Hepatocyte (in vitro differentiated cells): Measurements from ENCODE around the gene PLEKHB1. TPM values are rescaled to one million over a fixed set of nuclear protein-coding genes. Genes with fewer than 3 reads are reported as not detected.

ENCODE experiments used
- DNase-seq: peaks from one replicate; pipeline ENCODE4 v3.0.0-alpha.2; 2016; ENCODE audit warnings: low spot score
- H2AFZ ChIP-seq: fragments of 200-600 bp; sonication (generic); 2 replicates; pipeline ENCODE4 v1.6.0; 2016; ENCODE audit warnings: antibody characterized with exemption, mild to moderate bottlenecking
- H3K27ac ChIP-seq: fragments of 200-600 bp; sonication (generic); 2 replicates; pipeline ENCODE4 v1.5.1; 2016; ENCODE audit warnings: mild to moderate bottlenecking
- H3K27me3 ChIP-seq: fragments of 200-600 bp; sonication (generic); 2 replicates; pipeline ENCODE4 v1.6.1; 2016
- H3K36me3 ChIP-seq: fragments of 200-600 bp; sonication (generic); replicated peaks from 2 replicates; pipeline ENCODE4 v1.5.1; 2016; ENCODE audit warnings: low read depth; ENCODE audit not compliant: insufficient read depth
- H3K4me1 ChIP-seq: fragments of 200-600 bp; sonication (generic); 2 replicates; pipeline ENCODE4 v1.5.1; 2016; ENCODE audit warnings: mild to moderate bottlenecking, moderate library complexity; ENCODE audit not compliant: insufficient read depth
- H3K4me2 ChIP-seq: fragments of 200-600 bp; sonication (generic); 2 replicates; pipeline ENCODE4 v1.6.0; 2016
- H3K4me3 ChIP-seq: fragments of 200-600 bp; sonication (generic); 2 replicates; pipeline ENCODE4 v1.5.1; 2016; ENCODE audit warnings: mild to moderate bottlenecking
- H3K79me2 ChIP-seq: fragments of 200-600 bp; sonication (generic); 2 replicates; pipeline ENCODE4 v1.6.0; 2017; ENCODE audit warnings: mild to moderate bottlenecking
- H3K9me2 ChIP-seq: fragments of 200-600 bp; sonication (generic); replicated peaks from 2 replicates; pipeline ENCODE4 v1.6.0; 2017; ENCODE audit warnings: mild to moderate bottlenecking; ENCODE audit not compliant: insufficient read depth
- H3K9me3 ChIP-seq: fragments of 200-600 bp; sonication (generic); 2 replicates; pipeline ENCODE4 v1.5.1; 2016; ENCODE audit warnings: low read depth, mild to moderate bottlenecking
- H4K20me1 ChIP-seq: fragments of 200-600 bp; sonication (generic); 2 replicates; pipeline ENCODE4 v1.6.0; 2016; ENCODE audit warnings: mild to moderate bottlenecking; ENCODE audit not compliant: insufficient read depth, poor library complexity, severe bottlenecking
- EZH2 ChIP-seq: fragments of 200-600 bp; sonication (generic); IDR thresholded peaks from 2 replicates; pipeline ENCODE4 v1.6.1; 2016; ENCODE audit warnings: antibody characterized with exemption, mild to moderate bottlenecking, borderline replicate concordance
- EZH2phosphoT487 ChIP-seq: fragments of 200-600 bp; sonication (generic); IDR thresholded peaks from one replicate; pipeline ENCODE4 v1.6.1; 2018; ENCODE audit warnings: antibody characterized with exemption, mild to moderate bottlenecking, low read depth, moderate library complexity; ENCODE audit not compliant: unreplicated experiment, severe bottlenecking
- WGBS: methylation state at CpG from one replicate; pipeline ENCODE4 v1.1.6; 2016; ENCODE audit warnings: low lambda C conversion rate; ENCODE audit errors: missing lambda C conversion rate; 5-methylcytosine and 5-hydroxymethylcytosine counted together
- polyA plus RNA-seq: library from polyadenylated mRNA; unstranded; fragments of >200 nt; fragmentation: Nextera tagmentation; extraction: Ambion mirVana; gene quantifications from 2 replicates; pipeline ENCODE4 v1.2.1, GENCODE V29; 2016
- total RNA-seq: library from RNA; depleted of rRNA; stranded (reverse); fragments of >200 nt; gene quantifications from 2 replicates; pipeline ENCODE4 v1.2.3, GENCODE V29; 2014
- TF ChIP-seq, protein P1 (sequence below): fragments of 200-600 bp; sonication (generic); IDR thresholded peaks from 2 replicates; pipeline ENCODE4 v1.5.1; 2016; ENCODE audit warnings: antibody characterized with exemption, mild to moderate bottlenecking; ENCODE audit not compliant: poor library complexity

The PLEKHB1 gene, protein sequence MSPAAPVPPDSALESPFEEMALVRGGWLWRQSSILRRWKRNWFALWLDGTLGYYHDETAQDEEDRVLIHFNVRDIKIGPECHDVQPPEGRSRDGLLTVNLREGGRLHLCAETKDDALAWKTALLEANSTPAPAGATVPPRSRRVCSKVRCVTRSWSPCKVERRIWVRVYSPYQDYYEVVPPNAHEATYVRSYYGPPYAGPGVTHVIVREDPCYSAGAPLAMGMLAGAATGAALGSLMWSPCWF
- total RNA-seq = 8.9 and 12.2 TPM in 2 replicates
- polyA plus RNA-seq = 14.3 and 14.8 TPM in 2 replicates

DNA sequence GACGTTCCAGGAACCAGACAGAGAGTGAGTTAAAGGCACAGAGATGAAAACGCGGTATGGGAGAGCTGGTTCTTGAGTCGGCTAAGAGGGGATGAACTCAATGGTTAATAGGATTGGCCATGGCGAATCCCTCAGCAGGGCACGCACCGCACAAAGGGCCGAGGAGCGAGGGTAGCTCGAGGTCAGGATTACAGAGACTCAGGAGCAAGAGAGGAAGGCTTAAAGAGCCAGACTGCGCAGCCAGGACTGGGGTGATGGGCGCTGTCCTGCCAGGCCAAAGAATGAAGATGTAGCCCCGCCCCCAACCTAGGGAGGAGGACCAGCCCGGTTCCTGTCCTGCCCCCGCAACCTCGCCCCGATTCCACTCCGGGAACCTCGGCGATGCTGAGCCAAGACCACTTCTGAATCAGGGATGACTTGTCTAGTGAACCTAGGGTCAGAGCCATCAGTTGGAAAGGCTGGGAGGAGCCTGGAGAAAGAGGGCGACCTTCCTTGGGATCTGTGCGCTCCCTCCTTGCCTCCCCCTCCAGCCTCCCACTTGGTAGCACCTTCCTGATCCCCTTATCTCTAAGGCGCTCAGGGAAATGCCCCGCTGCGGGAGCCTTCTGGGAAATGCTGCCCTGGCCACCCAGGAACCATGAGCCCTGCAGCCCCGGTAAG, at the start of gene PLEKHB1:
Gene PLEKHB1 (plus strand): TSS at position 610 of the 660 bp plus-strand sequence. CDS start 28 bp downstream, at position 638.
- WGBS = 16% methylated on average over 25 of the region's 26 CpGs

DNA sequence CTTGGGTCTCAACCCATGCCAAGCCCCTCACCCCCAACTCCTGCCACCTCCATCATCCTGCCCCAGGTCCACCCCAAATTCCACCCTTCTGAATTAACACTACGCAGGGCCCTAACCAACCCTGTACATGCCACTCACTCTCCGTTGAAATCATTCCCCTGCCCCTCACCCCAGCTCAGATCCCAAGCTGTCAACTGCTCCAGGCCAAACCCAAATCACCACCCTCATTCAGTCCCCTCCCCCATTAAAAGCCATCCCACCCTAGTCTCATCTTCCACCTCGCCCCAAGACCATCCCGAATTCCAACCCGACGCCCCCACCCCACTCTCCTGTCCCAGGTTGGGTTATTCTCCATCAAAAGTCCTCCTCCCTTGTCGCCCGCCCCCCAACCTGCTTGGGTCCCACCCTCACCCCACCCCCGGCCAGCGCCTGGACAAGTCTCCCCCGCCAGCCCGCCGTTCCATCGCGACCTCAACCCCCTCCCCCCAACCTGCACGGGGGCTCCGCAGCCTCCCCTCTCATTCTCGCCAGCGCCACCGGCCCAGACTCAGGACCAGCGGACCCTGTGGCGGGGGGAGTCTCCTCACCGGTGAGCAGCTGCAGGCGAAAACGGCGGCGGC, 48.9 kb upstream of the PLEKHB1 start:
- Histone ChIP-seq H3K9me3 (no peaks in the 10 kb centered on the region), H3K4me3 (peak overlapping the region; percentile 56), H3K9me2 (no peaks in the 10 kb centered on the region), H4K20me1 (no peaks in the 10 kb centered on the region), H3K27me3 (no peaks in the 10 kb centered on the region), H3K27ac (peak overlapping the region; percentile 65), H3K4me1 (no peaks in the 10 kb centered on the region), H3K4me2 (peak overlapping the region; percentile 87), H3K36me3 (no peaks in the 10 kb centered on the region), H3K79me2 (peaks cover 52% of the 10 kb centered on the region), H2AFZ (peak overlapping the region; percentile 90)
- WGBS = under 1% methylated on average over 14 of the region's 27 CpGs
- peak; percentile 8 for DNase-seq
- TF ChIP-seq, protein P1, sequence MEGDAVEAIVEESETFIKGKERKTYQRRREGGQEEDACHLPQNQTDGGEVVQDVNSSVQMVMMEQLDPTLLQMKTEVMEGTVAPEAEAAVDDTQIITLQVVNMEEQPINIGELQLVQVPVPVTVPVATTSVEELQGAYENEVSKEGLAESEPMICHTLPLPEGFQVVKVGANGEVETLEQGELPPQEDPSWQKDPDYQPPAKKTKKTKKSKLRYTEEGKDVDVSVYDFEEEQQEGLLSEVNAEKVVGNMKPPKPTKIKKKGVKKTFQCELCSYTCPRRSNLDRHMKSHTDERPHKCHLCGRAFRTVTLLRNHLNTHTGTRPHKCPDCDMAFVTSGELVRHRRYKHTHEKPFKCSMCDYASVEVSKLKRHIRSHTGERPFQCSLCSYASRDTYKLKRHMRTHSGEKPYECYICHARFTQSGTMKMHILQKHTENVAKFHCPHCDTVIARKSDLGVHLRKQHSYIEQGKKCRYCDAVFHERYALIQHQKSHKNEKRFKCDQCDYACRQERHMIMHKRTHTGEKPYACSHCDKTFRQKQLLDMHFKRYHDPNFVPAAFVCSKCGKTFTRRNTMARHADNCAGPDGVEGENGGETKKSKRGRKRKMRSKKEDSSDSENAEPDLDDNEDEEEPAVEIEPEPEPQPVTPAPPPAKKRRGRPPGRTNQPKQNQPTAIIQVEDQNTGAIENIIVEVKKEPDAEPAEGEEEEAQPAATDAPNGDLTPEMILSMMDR = no peak
- TF ChIP-seq EZH2phosphoT487 = no peak
- TF ChIP-seq EZH2 = no peak

More for the DNA sequence above, at the start of gene PLEKHB1:
- Histone ChIP-seq H3K27ac (peak within 1 kb of the TSS; percentile 39), H3K4me2 (peak within 1 kb of the TSS; percentile 70), H4K20me1 (no peaks in the 10 kb centered on the region), H3K9me3 (no peaks in the 10 kb centered on the region), H3K27me3 (peaks cover 6% of the 10 kb centered on the region), H3K4me1 (peaks cover 9% of the 10 kb centered on the region), H3K9me2 (no peaks in the 10 kb centered on the region), H3K36me3 (no peaks in the 10 kb centered on the region), H3K4me3 (no peak within 1 kb of the TSS), H2AFZ (peak within 1 kb of the TSS; percentile 64), H3K79me2 (no peaks in the 10 kb centered on the region)
- no peak for TF ChIP-seq EZH2phosphoT487
- TF ChIP-seq EZH2 = no peak
- TF ChIP-seq, protein P1 = no peak
- peak; percentile 60 for DNase-seq

DNA sequence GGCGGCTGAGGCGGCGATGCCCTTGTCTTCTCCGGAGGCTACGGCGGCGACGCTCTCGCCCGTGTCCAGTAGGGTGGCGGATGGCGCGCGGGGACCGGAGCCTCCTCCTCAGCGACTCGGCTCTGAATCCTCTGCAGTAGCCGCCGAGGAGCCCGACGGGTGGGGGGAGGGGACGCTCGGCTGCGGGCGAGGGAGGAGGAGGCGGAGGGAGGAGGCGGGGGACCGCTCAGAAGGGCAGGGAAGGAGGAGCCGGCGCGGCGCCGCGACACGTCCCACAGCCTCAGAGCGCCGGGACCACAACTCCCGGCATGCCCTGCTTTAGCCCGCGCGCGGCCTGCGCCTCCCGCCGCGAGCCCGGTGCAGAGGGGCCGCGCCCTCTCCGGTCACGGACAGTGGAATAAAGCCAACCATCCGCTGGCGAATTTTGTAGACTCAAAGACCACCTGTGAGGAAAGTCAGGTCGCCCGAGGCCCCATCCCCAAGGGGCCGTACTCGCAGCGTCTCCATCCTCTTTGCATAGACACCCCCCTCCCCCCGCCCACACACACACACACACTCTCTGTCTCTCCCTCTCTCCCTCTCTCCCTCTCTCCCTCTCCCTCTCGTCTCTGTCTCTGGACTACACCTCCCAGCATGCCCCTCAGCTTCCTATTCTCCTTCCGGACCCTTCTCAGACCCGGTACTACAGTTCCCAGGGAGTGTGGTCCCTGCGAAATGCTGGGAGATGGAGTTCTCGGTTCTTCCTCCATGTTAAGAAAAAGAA, 48.2 kb upstream of the PLEKHB1 start, which contains the start of gene FAM168A:
Gene FAM168A (minus strand): TSS at position 157 of the 763 bp plus-strand sequence. CDS start 129,638 bp downstream, outside the sequence.
- DNase-seq = peak; percentile 98
- Histone ChIP-seq H2AFZ (peak within 1 kb of the TSS; percentile 96), H3K9me2 (no peaks in the 10 kb centered on the region), H3K9me3 (no peaks in the 10 kb centered on the region), H3K27me3 (no peaks in the 10 kb centered on the region), H3K4me3 (peak within 1 kb of the TSS; percentile 56), H4K20me1 (no peaks in the 10 kb centered on the region), H3K79me2 (peaks cover 45% of the 10 kb centered on the region), H3K36me3 (no peaks in the 10 kb centered on the region), H3K4me2 (peak within 1 kb of the TSS; percentile 87), H3K27ac (peak within 1 kb of the TSS; percentile 79), H3K4me1 (no peaks in the 10 kb centered on the region)
- 0% methylated on average over 33 of the region's 64 CpGs for WGBS
- TF ChIP-seq, protein P1 = peak; percentile 28
- no peak for TF ChIP-seq EZH2phosphoT487
